ENCODE data around the gene FKBP1A. TPM values are rescaled to one million over a fixed set of nuclear protein-coding genes. Genes with fewer than 3 reads are reported as not detected.

FKBP1A gene
- total and polyA plus RNA-seq, 2 donors (not counting 3 experiments of a cell fraction or from before 2014, with no cell fraction given) = 968 to 1,972 TPM

- no TSS peak for BruUV-seq (replicated peaks)
- CTCF ChIA-PET = interaction anchor here (0.7 to 3.2 kb wide), 3 partner anchors 50 to 63 kb away, joined by 3 to 12 read pairs (median 3); no protein-coding TSS in a partner anchor
- TF ChIP-seq EZH2 (IDR thresholded peaks at IDR 0.05; ENCODE audit: borderline replicate concordance, low read depth, low read length, severe bottlenecking) (no peak), JUN (IDR thresholded peaks at IDR 0.05; ENCODE audit: borderline replicate concordance, insufficient read depth, insufficient read length, low read depth) (no peak), MAX (IDR thresholded peaks at IDR 0.05; ENCODE audit: insufficient read depth, insufficient read length) (no peak), FOS (IDR thresholded peaks at IDR 0.05; ENCODE audit: borderline replicate concordance, insufficient read depth, low read length) (no peak), CTCF (IDR thresholded peaks at IDR 0.05; ENCODE audit: extremely low read depth in 1 of 2, insufficient read depth in 1 of 2, low read depth in 1 of 2, low read length in 2 of 2) (no peak), POLR2AphosphoS5 (IDR thresholded peaks at IDR 0.05; ENCODE audit: insufficient read depth, low read depth, low read length) (no peak), GATA2 (IDR thresholded peaks at IDR 0.05; ENCODE audit: insufficient read depth, insufficient read length, low read depth, low read length) (no peak)
- Histone ChIP-seq H4K20me1 (replicated peaks; ENCODE audit: control insufficient read depth, extremely low read depth, insufficient read depth, low read length) (peaks cover 4% of the 10 kb centered on the region), H3K4me2 (ENCODE audit: insufficient read depth, low read length) (peak overlapping the region; percentile 18), H3K27ac (ENCODE audit: insufficient read depth, low read depth, low read length) (peak overlapping the region; percentile 83), H3K9me3 (replicated peaks; ENCODE audit: control insufficient read depth, insufficient read depth, low read length) (no peaks in the 10 kb centered on the region), H3K27me3 (ENCODE audit: control insufficient read depth in 2 of 2, insufficient read depth in 2 of 2, low read length in 2 of 2) (no peaks in the 10 kb centered on the region), H3K9me1 (replicated peaks; ENCODE audit: control insufficient read depth, extremely low read depth, insufficient read depth, low read length) (no peaks in the 10 kb centered on the region), H2AFZ (ENCODE audit: low read depth, low read length) (no peak overlapping the region), H3K4me1 (ENCODE audit: control insufficient read depth, extremely low read depth, insufficient read depth, low read length) (peaks cover 99% of the 10 kb centered on the region), H3K79me2 (ENCODE audit: control insufficient read depth, insufficient read depth, low read length) (peaks cover 99% of the 10 kb centered on the region), H3K4me3 (replicated peaks in 1 of 3; ENCODE audit: insufficient read depth in 1 of 3, low read depth in 1 of 3, low read length in 3 of 3) (no peak overlapping the region), H3K36me3 (ENCODE audit: control insufficient read depth in 2 of 2, extremely low read depth in 1 of 2, insufficient read depth in 2 of 2, low read length in 2 of 2) (peaks cover 12 to 13% of the 10 kb centered on the region in 2 experiments), H3K9ac (replicated peaks; ENCODE audit: extremely low read depth, insufficient read depth, low read length) (peak overlapping the region; percentile 21)
- POLR2A ChIA-PET = interaction anchor here (0.5 to 2.7 kb wide), 2 partner anchors 10 to 15 kb away, joined by 3 to 11 read pairs; no protein-coding TSS in a partner anchor
- FAIRE-seq (no peak), DNase-seq (ENCODE audit: low read depth, low spot score) (no peak)
- dilution Hi-C loops (cut with MboI; ENCODE audit: extremely low pct_ligation_motif_present, low sequenced_read_pairs) (no loop called here), intact Hi-C loops (cut with micrococcal nuclease) (loop anchor here (1.0 kb wide), 1 partner anchor 51 kb away; no protein-coding TSS in a partner anchor)
These were observed 16.8 kb downstream of the FKBP1A start for GRCh38 chr20:1376007-1376406.

Data from endothelial cell of umbilical vein (primary cell).